Stimulated activated CD4-positive, alpha-beta T cell treated with anti-CD3 and anti-CD28 coated beads, Interleukin-4, amount 100 ng/mL, for 1 hour (primary cell): ENCODE measurements around the gene DCC.
"Not testable (repeated sequence)": the region's sequence is repeated elsewhere in the genome, so short reads cannot be mapped to it uniquely, and the experiment has no call there.

Experiments
- DNase-seq: peaks from one replicate; pipeline ENCODE4 v3.0.0-alpha.2; 2020

Gene DCC

GRCh38 chr18:52353589-52353988, 13.6 kb downstream of the DCC start:
- DNase-seq, result no peak

- DNase-seq, result no peak
Measured at GRCh38 chr18:52363861-52364260, 23.9 kb downstream of the DCC start.

GRCh38 chr18:52366851-52367250, 26.9 kb downstream of the DCC start:
- DNase-seq, result not testable (repeated sequence)

- DNase-seq, result no peak
Measured at GRCh38 chr18:52367953-52368742, 28.2 kb downstream of the DCC start.

GRCh38 chr18:52370841-52371240, 30.8 kb downstream of the DCC start:
- no peak for DNase-seq

GRCh38 chr18:52376104-52376503, 36.1 kb downstream of the DCC start:
- DNase-seq, result no peak

GRCh38 chr18:52377094-52377493, 37.1 kb downstream of the DCC start:
- DNase-seq, result no peak

- DNase-seq, result no peak
Measured at GRCh38 chr18:52386306-52386705, 46.3 kb downstream of the DCC start.

- DNase-seq, result no peak
Measured at GRCh38 chr18:52387175-52387574, 47.2 kb downstream of the DCC start.

GRCh38 chr18:52391810-52392559, 52.0 kb downstream of the DCC start:
- DNase-seq, result no peak

GRCh38 chr18:52394602-52395001, 54.6 kb downstream of the DCC start:
- no peak for DNase-seq

GRCh38 chr18:52395146-52395852, 55.3 kb downstream of the DCC start:
- DNase-seq, result no peak

- no peak for DNase-seq
Measured at GRCh38 chr18:52401236-52401635, 61.2 kb downstream of the DCC start.

- DNase-seq, result no peak
Measured at GRCh38 chr18:52402814-52403213, 62.8 kb downstream of the DCC start.

GRCh38 chr18:52403291-52404021, 63.5 kb downstream of the DCC start:
- DNase-seq, result no peak

GRCh38 chr18:52408800-52409302, 68.9 kb downstream of the DCC start:
- DNase-seq, result no peak

- no peak for DNase-seq
Measured at GRCh38 chr18:52409727-52410126, 69.7 kb downstream of the DCC start.

GRCh38 chr18:52415131-52415530, 75.1 kb downstream of the DCC start:
- no peak for DNase-seq

- no peak for DNase-seq
Measured at GRCh38 chr18:52422985-52423601, 83.1 kb downstream of the DCC start.

- DNase-seq, result no peak
Measured at GRCh38 chr18:52426041-52426440, 86.0 kb downstream of the DCC start.

GRCh38 chr18:52426462-52426861, 86.5 kb downstream of the DCC start:
- no peak for DNase-seq

GRCh38 chr18:52427521-52428175, 87.7 kb downstream of the DCC start:
- DNase-seq, result no peak
